T-helper 17 cell (primary cell): ENCODE measurements around the gene YY2. TPM values are rescaled to one million over a fixed set of nuclear protein-coding genes. Genes with fewer than 3 reads are reported as not detected.

Experiments
- ATAC-seq: fragments of 150-1000 bp; cut with Tn5 transposase; 2 replicates; pipeline ENCODE4 v1.10.0; 2021; ENCODE audit warnings: mild to moderate bottlenecking, moderate library complexity
- DNase-seq, 3 donors: peaks; one replicate each; pipeline versions ENCODE4 v3.0.0 to v3.0.0-alpha.2; 2020 to 2021
- H3K9me3 ChIP-seq: one replicate; pipeline ENCODE4 v1.7.0; 2013; ENCODE audit warnings: low read length, mild to moderate bottlenecking; ENCODE audit not compliant: control insufficient read depth, poor library complexity, severe bottlenecking
- H3K27ac Mint-ChIP-seq: one replicate; pipeline ENCODE4 v1.8.0; 2022; ENCODE audit warnings: mild to moderate bottlenecking, moderate library complexity, mixed read lengths
- H3K27me3 Mint-ChIP-seq: one replicate; pipeline ENCODE4 v1.8.0; 2022; ENCODE audit warnings: mixed read lengths
- H3K36me3 Mint-ChIP-seq: one replicate; pipeline ENCODE4 v1.8.0; 2022; ENCODE audit warnings: low read depth, mixed read lengths
- H3K4me1 Mint-ChIP-seq: one replicate; pipeline ENCODE4 v1.8.0; 2022; ENCODE audit warnings: mild to moderate bottlenecking, mixed read lengths
- H3K4me3 Mint-ChIP-seq: one replicate; pipeline ENCODE4 v1.8.0; 2022; ENCODE audit warnings: mild to moderate bottlenecking, moderate library complexity, mixed read lengths
- total RNA-seq, 4 donors: library from RNA in 2 of 4; stranded (reverse) in 2 of 4; gene quantifications; one replicate each; pipeline ENCODE4 v1.2.3 and lab custom pipeline; 2022 to 2026

Gene YY2
- total RNA-seq, 2 donors from 2014 or later: 0.68 to 1.0 TPM

DNA sequence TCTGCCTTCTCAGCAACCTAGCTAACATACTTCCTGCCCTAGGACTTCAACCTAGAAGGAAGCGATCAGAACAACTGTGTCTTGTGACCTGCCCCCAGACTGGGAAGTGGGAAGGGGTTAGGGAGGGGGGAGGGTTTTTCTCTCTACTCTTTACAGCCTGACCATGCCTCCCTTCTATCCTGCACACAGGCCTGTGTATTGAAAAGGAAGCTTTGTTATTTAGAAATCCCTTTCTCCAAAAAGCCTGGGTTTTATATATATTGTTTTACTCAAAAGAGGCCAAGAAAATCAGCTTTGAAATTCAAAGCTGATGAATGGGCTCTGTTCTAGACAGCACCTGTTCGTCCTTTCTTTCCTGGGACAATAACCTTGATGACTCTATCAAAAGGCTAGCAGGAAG lies 49.5 kb downstream of the YY2 start:
- H3K27ac Mint-ChIP-seq: no peak overlapping the region
- H3K36me3 Mint-ChIP-seq: no peaks in the 10 kb centered on the region
- H3K4me3 Mint-ChIP-seq: no peak overlapping the region
- DNase-seq (no peak), ATAC-seq (no peak)
- H3K27me3 Mint-ChIP-seq: no peaks in the 10 kb centered on the region
- no peaks in the 10 kb centered on the region for H3K4me1 Mint-ChIP-seq
- H3K9me3 ChIP-seq: no peaks in the 10 kb centered on the region

- Mint-ChIP-seq H3K36me3 (no peaks in the 10 kb centered on the region), H3K4me1 (no peaks in the 10 kb centered on the region), H3K4me3 (no peak overlapping the region), H3K27ac (no peak overlapping the region), H3K27me3 (no peaks in the 10 kb centered on the region)
- no peak for ATAC-seq
- DNase-seq: no peak
- no peaks in the 10 kb centered on the region for H3K9me3 ChIP-seq
These were observed 50.2 kb downstream of the YY2 start for GRCh38 chrX:21905953-21906352.

DNA sequence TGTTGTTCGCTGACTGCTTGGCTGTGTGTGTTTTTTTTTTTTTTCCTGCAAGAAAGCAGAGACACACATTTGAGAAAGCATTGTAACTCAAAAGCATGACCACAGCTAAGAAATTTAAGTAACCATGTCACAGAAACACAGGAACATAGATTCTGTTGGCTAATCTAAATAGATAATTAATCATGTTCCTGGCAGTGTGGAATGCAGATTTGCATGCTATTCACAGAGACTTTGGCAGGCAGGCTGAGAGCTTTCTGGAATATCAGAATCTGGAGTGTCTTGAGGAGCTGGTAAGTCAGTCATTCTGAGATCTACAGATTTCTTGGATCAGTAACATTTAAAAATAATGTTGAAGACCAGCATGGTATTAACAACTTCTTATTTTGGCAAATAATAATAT lies 51.5 kb downstream of the YY2 start:
- no peak for ATAC-seq

More for the DNA sequence above, 51.5 kb downstream of the YY2 start:
- Mint-ChIP-seq H3K36me3 (peaks cover under 1% of the 10 kb centered on the region), H3K27ac (no peak overlapping the region), H3K4me3 (no peak overlapping the region), H3K4me1 (no peaks in the 10 kb centered on the region), H3K27me3 (no peaks in the 10 kb centered on the region)
- H3K9me3 ChIP-seq: no peaks in the 10 kb centered on the region
- DNase-seq: no peak

Other genes starting within 250 kb of the YY2 start
- under 1 TPM; 0.50 to 0.73 TPM for gene KLHL34, start 197.7 kb upstream of the YY2 start, total RNA-seq
- not detected for gene SMPX, start 97.9 kb upstream of the YY2 start, total RNA-seq
- 1 to 10 TPM; 4.1 to 4.3 TPM for gene MBTPS2, start 16.4 kb upstream of the YY2 start, total RNA-seq
- 10 to 100 TPM; 15.6 to 19.6 TPM for gene SMS, start 84.7 kb downstream of the YY2 start, total RNA-seq
- under 1 TPM; 0.32 to 0.91 TPM for gene PHEX, start 176.3 kb downstream of the YY2 start, total RNA-seq